Body of pancreas (tissue), 4 donors: ENCODE measurements around the gene KCNC1.

ENCODE experiments used
- POLR2A ChIP-seq, 3 donors: fragments of 450-650 bp; IDR thresholded peaks; one replicate each; pipeline ENCODE4 v1.6.1; 2016; ENCODE audit warnings: antibody characterized with exemption in 3 of 3, mild to moderate bottlenecking in 2 of 3
- TF ChIP-seq, protein P1 (sequence below), 7 experiments: fragments of 450-650 bp in 4 of 7; fragments of 200-600 bp in 3 of 7; sonication (generic) in 3 of 7; IDR thresholded peaks; one replicate each; pipeline ENCODE4 v1.5.1; 2016 to 2019; ENCODE audit warnings: antibody characterized with exemption in 7 of 7

DNA sequence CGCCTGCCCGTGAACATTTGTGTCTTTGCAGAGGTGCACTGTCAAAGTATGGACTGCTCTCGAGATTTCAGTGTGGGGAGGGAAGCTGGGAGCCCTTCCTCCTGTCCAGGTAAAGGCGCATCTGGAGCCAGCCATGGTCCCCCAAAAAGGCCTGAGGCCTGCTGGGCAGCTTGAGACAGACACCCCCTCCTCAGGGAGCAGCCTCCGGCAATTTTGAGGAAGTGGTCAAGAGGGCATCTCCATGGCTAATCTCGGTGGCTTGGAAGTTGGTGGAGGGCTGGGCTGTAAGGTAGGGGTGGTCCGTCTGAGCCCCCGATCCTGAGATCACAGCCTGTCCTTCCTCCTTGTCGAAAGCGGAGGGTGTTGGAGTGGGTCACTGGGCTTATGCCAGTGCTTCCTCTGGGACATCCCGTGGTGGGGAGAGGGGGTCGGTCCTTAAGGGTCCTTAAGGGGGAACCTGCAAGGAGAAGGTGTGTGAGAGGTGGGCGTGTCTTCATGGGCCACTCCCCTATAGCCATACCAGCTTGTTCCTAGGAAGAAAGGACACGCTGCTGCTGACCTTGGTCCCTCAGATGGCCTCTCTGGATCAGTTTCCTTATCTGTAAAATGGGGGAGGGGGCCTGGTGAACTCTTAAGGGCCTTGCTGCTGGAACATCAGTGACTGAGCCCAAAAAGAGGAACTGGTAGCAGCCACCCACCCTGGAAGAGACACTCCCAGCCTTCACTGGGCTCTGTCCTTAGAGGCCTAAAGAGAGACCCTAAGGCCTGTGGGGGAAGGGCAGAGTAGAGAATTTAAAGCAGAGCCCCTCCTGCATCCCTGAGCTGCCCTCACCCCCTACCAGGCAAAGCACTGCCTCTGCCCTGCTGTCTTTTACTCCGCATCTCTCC lies 2.6 kb downstream of the KCNC1 start:
- TF ChIP-seq, protein P1, sequence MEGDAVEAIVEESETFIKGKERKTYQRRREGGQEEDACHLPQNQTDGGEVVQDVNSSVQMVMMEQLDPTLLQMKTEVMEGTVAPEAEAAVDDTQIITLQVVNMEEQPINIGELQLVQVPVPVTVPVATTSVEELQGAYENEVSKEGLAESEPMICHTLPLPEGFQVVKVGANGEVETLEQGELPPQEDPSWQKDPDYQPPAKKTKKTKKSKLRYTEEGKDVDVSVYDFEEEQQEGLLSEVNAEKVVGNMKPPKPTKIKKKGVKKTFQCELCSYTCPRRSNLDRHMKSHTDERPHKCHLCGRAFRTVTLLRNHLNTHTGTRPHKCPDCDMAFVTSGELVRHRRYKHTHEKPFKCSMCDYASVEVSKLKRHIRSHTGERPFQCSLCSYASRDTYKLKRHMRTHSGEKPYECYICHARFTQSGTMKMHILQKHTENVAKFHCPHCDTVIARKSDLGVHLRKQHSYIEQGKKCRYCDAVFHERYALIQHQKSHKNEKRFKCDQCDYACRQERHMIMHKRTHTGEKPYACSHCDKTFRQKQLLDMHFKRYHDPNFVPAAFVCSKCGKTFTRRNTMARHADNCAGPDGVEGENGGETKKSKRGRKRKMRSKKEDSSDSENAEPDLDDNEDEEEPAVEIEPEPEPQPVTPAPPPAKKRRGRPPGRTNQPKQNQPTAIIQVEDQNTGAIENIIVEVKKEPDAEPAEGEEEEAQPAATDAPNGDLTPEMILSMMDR (IDR thresholded peaks at IDR 0.05): no peak
- TF ChIP-seq POLR2A (IDR thresholded peaks at IDR 0.05): no peak
